Naive thymus-derived CD8-positive, alpha-beta T cell (primary cell): ENCODE measurements around the gene NANOS2. TPM values are rescaled to one million over a fixed set of nuclear protein-coding genes. Genes with fewer than 3 reads are reported as not detected.

Source experiments
- ATAC-seq, 2 donors: fragments of 150-1000 bp; cut with Tn5 transposase in 1 of 2; sonication (Bioruptor Pico), chemical (Tn5 transposase) in 1 of 2; 1 replicate in 1 of 2; 2 replicates in 1 of 2; pipeline ENCODE4 v1.10.0; 2021; ENCODE audit warnings: mild to moderate bottlenecking in 2 of 2, moderate library complexity in 2 of 2
- POLR2A ChIA-PET: fragments of 350-600 bp; sonication (Branson Sonifier 250); formaldehyde crosslinking; loops from one replicate; lab custom pipeline; 2021; ENCODE audit warnings: antibody characterized with exemption; lab: Charles Lee
- DNase-seq, 10 donors: peaks; one replicate each; pipeline versions ENCODE4 v3.0.0 to v3.0.0-alpha.2; 2020 to 2022
- H3K27ac Mint-ChIP-seq, 10 donors: one replicate each; pipeline ENCODE4 v1.8.0; 2020 to 2022; ENCODE audit warnings: mild to moderate bottlenecking in 10 of 10, mixed read lengths in 10 of 10, moderate library complexity in 4 of 10, inconsistent platforms in 1 of 10
- H3K27me3 Mint-ChIP-seq, 5 donors: one replicate each; pipeline ENCODE4 v1.8.0; 2021 to 2022; ENCODE audit warnings: mixed read lengths in 5 of 5
- H3K36me3 Mint-ChIP-seq, 3 donors: one replicate each; pipeline ENCODE4 v1.8.0; 2020 to 2022; ENCODE audit warnings: mixed read lengths in 3 of 3, mild to moderate bottlenecking in 2 of 3, inconsistent platforms in 1 of 3
- H3K4me1 Mint-ChIP-seq, 4 donors: one replicate each; pipeline ENCODE4 v1.8.0; 2021 to 2022; ENCODE audit warnings: mixed read lengths in 4 of 4
- H3K4me3 Mint-ChIP-seq, 10 donors: one replicate each; pipeline ENCODE4 v1.8.0; 2020 to 2022; ENCODE audit warnings: mild to moderate bottlenecking in 10 of 10, mixed read lengths in 10 of 10, moderate library complexity in 6 of 10, inconsistent platforms in 1 of 10
- H3K9me3 Mint-ChIP-seq, 9 donors: one replicate each; pipeline ENCODE4 v1.8.0; 2020 to 2022; ENCODE audit warnings: mixed read lengths in 9 of 9, mild to moderate bottlenecking in 3 of 9, inconsistent platforms in 1 of 9, moderate library complexity in 1 of 9
- polyA plus RNA-seq, 3 donors: library from polyadenylated mRNA; unstranded; fragments of 300-500 nt; fragmentation: Illumina TruSeq; gene quantifications; one replicate each; pipeline ENCODE4 v1.2.3, GENCODE V29; 2021
- total RNA-seq, 8 experiments: library from RNA in 2 of 8; stranded (reverse) in 2 of 8; gene quantifications; one replicate each; pipeline ENCODE4 v1.2.3 and lab custom pipeline; 2021 to 2026

NANOS2 gene
- total and polyA plus RNA-seq, 5 experiments from 2014 or later: not detected

- H3K4me1 Mint-ChIP-seq: peaks cover 13 to 34% (median 32%) of the 10 kb centered on the region in 4 donors
- no peak for DNase-seq
- peaks cover 5 to 24% (median 20%) of the 10 kb centered on the region in 5 donors for H3K27me3 Mint-ChIP-seq
- peak overlapping the region in 4 of 10 donors; percentile 2 to 94 (median 9) for H3K4me3 Mint-ChIP-seq
- POLR2A ChIA-PET: interaction anchor here (1.1 to 1.6 kb wide), 2 partner anchors 21 to 72 kb away, joined by 3 to 6 read pairs; no protein-coding TSS in a partner anchor
- no peak for ATAC-seq
- no peaks in the 10 kb centered on the region for H3K9me3 Mint-ChIP-seq
- H3K27ac Mint-ChIP-seq: peak overlapping the region in 1 of 10 donors; percentile 24
- no peaks in the 10 kb centered on the region for H3K36me3 Mint-ChIP-seq
These were observed 49.2 kb downstream of the NANOS2 start for GRCh38 chr19:45865269-45865948.

GRCh38 chr19:45864629-45865082 is 49.9 kb downstream of the NANOS2 start:
- Mint-ChIP-seq H3K36me3 (peaks cover 0 to 4% (median 0%) of the 10 kb centered on the region in 3 donors), H3K27ac (peak overlapping the region in 1 of 10 donors; percentile 53)

GRCh38 chr19:45863840-45864628 is 50.5 kb downstream of the NANOS2 start, which contains the start of gene FOXA3:
TSS of gene FOXA3 (plus strand) at chr19:45864326. CDS start at chr19:45864457, 131 bp downstream.
- H3K27me3 Mint-ChIP-seq: peaks cover 5 to 24% (median 20%) of the 10 kb centered on the region in 5 donors
- DNase-seq (peak in 7 of 10 donors; percentile 40 to 58 (median 47)), ATAC-seq (peak in 1 of 2 donors; percentile 13)
- peak within 1 kb of the TSS; percentile 89 to 100 (median 96) for H3K4me3 Mint-ChIP-seq
- POLR2A ChIA-PET: interaction anchor here (0.6 to 2.9 kb wide), 10 partner anchors 14 to 395 kb away, joined by 3 to 33 read pairs (median 6); partner anchors contain the start of genes IRF2BP1, MYPOP and SIX5
- H3K4me1 Mint-ChIP-seq: peaks cover 13 to 34% (median 33%) of the 10 kb centered on the region in 4 donors
- peak within 1 kb of the TSS; percentile 78 to 99 (median 96) for H3K27ac Mint-ChIP-seq
- H3K9me3 Mint-ChIP-seq: no peaks in the 10 kb centered on the region
- H3K36me3 Mint-ChIP-seq: peaks cover 0 to 10% (median under 1%) of the 10 kb centered on the region in 3 donors

More at GRCh38 chr19:45864629-45865082, 49.9 kb downstream of the NANOS2 start:
- H3K9me3 Mint-ChIP-seq: no peaks in the 10 kb centered on the region
- H3K4me1 Mint-ChIP-seq: peaks cover 13 to 34% (median 33%) of the 10 kb centered on the region in 4 donors
- ATAC-seq (no peak), DNase-seq (no peak)
- peaks cover 5 to 24% (median 20%) of the 10 kb centered on the region in 5 donors for H3K27me3 Mint-ChIP-seq
- POLR2A ChIA-PET: interaction anchor here (1.1 to 1.8 kb wide), 3 partner anchors 22 to 72 kb away, joined by 3 to 15 read pairs (median 6); partner anchors contain the start of gene MYPOP
- H3K4me3 Mint-ChIP-seq: peak overlapping the region; percentile 41 to 94 (median 64)

GRCh38 chr19:45863335-45863839 is 51.2 kb downstream of the NANOS2 start:
- Mint-ChIP-seq H3K27ac (peak overlapping the region; percentile 78 to 99 (median 96)), H3K27me3 (peaks cover 5 to 24% (median 20%) of the 10 kb centered on the region in 5 donors), H3K36me3 (peaks cover 0 to 16% (median 5%) of the 10 kb centered on the region in 3 donors), H3K4me3 (peak overlapping the region; percentile 89 to 100 (median 96)), H3K4me1 (peaks cover 13 to 38% (median 33%) of the 10 kb centered on the region in 4 donors), H3K9me3 (no peaks in the 10 kb centered on the region)
- DNase-seq (no peak), ATAC-seq (no peak)
- POLR2A ChIA-PET: interaction anchor here (0.6 to 2.9 kb wide), 9 partner anchors 13 to 394 kb away, joined by 3 to 33 read pairs (median 6); partner anchors contain the start of genes IRF2BP1, MYPOP and SIX5

Other genes with a start within 250 kb of the NANOS2 start
- gene GIPR, start 246.6 kb downstream of the NANOS2 start, total RNA-seq: 10 to 100 TPM in 1 of 2 experiments, 1 to 10 TPM in 1; 9.7 to 10.4 TPM
- under 1 TPM in 2 of 3 donors, not detected in 1; 0.38 to 0.61 TPM for gene GIPR, start 246.6 kb downstream of the NANOS2 start, polyA plus RNA-seq
- 100 to 1,000 TPM; 395 to 410 TPM for gene SNRPD2, start 222.8 kb downstream of the NANOS2 start, total RNA-seq
- gene SNRPD2, start 222.8 kb downstream of the NANOS2 start, polyA plus RNA-seq: 1,000 to 10,000 TPM; 1,119 to 1,289 (median 1,220) TPM
- gene QPCTL, start 222.1 kb downstream of the NANOS2 start, total RNA-seq: 10 to 100 TPM in 1 of 2 experiments, 1 to 10 TPM in 1; 7.3 to 11.4 TPM
- 1 to 10 TPM in 2 of 3 donors, under 1 TPM in 1; 0.65 to 2.3 (median 1.6) TPM for gene QPCTL, start 222.1 kb downstream of the NANOS2 start, polyA plus RNA-seq
- 10 to 100 TPM; 35.3 to 42.3 TPM for gene FBXO46, start 183.9 kb downstream of the NANOS2 start, total RNA-seq
- gene FBXO46, start 183.9 kb downstream of the NANOS2 start, polyA plus RNA-seq: 10 to 100 TPM; 12.4 to 15.2 (median 12.5) TPM
- gene MEIOSIN, start 181.3 kb downstream of the NANOS2 start, total RNA-seq: not detected
- gene MEIOSIN, start 181.3 kb downstream of the NANOS2 start, polyA plus RNA-seq: not detected
- gene SIX5, start 145.5 kb downstream of the NANOS2 start, total RNA-seq: 1 to 10 TPM; 1.4 to 1.8 TPM
- under 1 TPM; 0.08 to 0.11 (median 0.09) TPM for gene SIX5, start 145.5 kb downstream of the NANOS2 start, polyA plus RNA-seq
- gene DMPK, start 132.3 kb downstream of the NANOS2 start, total RNA-seq: 10 to 100 TPM; 44.2 to 44.3 TPM
- under 1 TPM; 0.60 to 0.99 (median 0.81) TPM for gene DMPK, start 132.3 kb downstream of the NANOS2 start, polyA plus RNA-seq
- 10 to 100 TPM; 49.5 to 54.1 TPM for gene DMWD, start 121.9 kb downstream of the NANOS2 start, total RNA-seq
- gene DMWD, start 121.9 kb downstream of the NANOS2 start, polyA plus RNA-seq: 10 to 100 TPM in 2 of 3 donors, 1 to 10 TPM in 1; 8.0 to 16.5 (median 11.9) TPM
- under 1 TPM; 0.36 to 0.57 TPM for gene RSPH6A, start 99.5 kb downstream of the NANOS2 start, total RNA-seq
- gene RSPH6A, start 99.5 kb downstream of the NANOS2 start, polyA plus RNA-seq: not detected
- gene SYMPK, start 51.6 kb downstream of the NANOS2 start, total RNA-seq: 10 to 100 TPM; 89.9 to 91.1 TPM
- 10 to 100 TPM in 2 of 3 donors, 1 to 10 TPM in 1; 4.4 to 15.4 (median 13.8) TPM for gene SYMPK, start 51.6 kb downstream of the NANOS2 start, polyA plus RNA-seq
- not detected for gene FOXA3, start 50.5 kb downstream of the NANOS2 start, total RNA-seq
- gene FOXA3, start 50.5 kb downstream of the NANOS2 start, polyA plus RNA-seq: not detected
- 10 to 100 TPM; 32.9 to 33.8 TPM for gene IRF2BP1, start 28.6 kb downstream of the NANOS2 start, total RNA-seq
- gene IRF2BP1, start 28.6 kb downstream of the NANOS2 start, polyA plus RNA-seq: 1 to 10 TPM; 7.0 to 9.1 (median 7.6) TPM
- gene MYPOP, start 12.2 kb downstream of the NANOS2 start, total RNA-seq: 10 to 100 TPM; 10.5 to 10.9 TPM
- under 1 TPM in 1 of 3 donors, not detected in 2; 0.23 TPM for gene MYPOP, start 12.2 kb downstream of the NANOS2 start, polyA plus RNA-seq
- gene NOVA2, start 59.1 kb upstream of the NANOS2 start, total RNA-seq: not detected
- not detected for gene NOVA2, start 59.1 kb upstream of the NANOS2 start, polyA plus RNA-seq
- 10 to 100 TPM; 32.5 to 38.9 TPM for gene CCDC61, start 80.7 kb upstream of the NANOS2 start, total RNA-seq
- gene CCDC61, start 80.7 kb upstream of the NANOS2 start, polyA plus RNA-seq: 10 to 100 TPM in 1 of 3 donors, 1 to 10 TPM in 2; 7.9 to 12.1 (median 8.6) TPM
- not detected for gene PGLYRP1, start 108.3 kb upstream of the NANOS2 start, total RNA-seq
- not detected for gene PGLYRP1, start 108.3 kb upstream of the NANOS2 start, polyA plus RNA-seq
- gene IGFL4, start 126.2 kb upstream of the NANOS2 start, total RNA-seq: not detected
- not detected for gene IGFL4, start 126.2 kb upstream of the NANOS2 start, polyA plus RNA-seq
- gene IGFL3, start 209.9 kb upstream of the NANOS2 start, total RNA-seq: not detected
- not detected for gene IGFL3, start 209.9 kb upstream of the NANOS2 start, polyA plus RNA-seq
- not detected for gene IGFL2, start 233.5 kb upstream of the NANOS2 start, total RNA-seq
- not detected for gene IGFL2, start 233.5 kb upstream of the NANOS2 start, polyA plus RNA-seq